Suprapubic skin (tissue), 4 donors: ENCODE data around the gene BCAM. TPM values are rescaled to one million over a fixed set of nuclear protein-coding genes. Genes with fewer than 3 reads are reported as not detected.
"Not testable (repeated sequence)": the region's sequence is repeated elsewhere in the genome, so short reads cannot be mapped to it uniquely, and the experiment has no call there.

Source experiments
- DNase-seq, 2 donors: peaks; one replicate each; pipeline ENCODE4 v3.0.0-alpha.2; 2019; ENCODE audit warnings: low spot score in 2 of 2
- H3K27ac ChIP-seq: fragments of 200-600 bp; sonication (generic); one replicate; pipeline ENCODE4 v1.5.1; 2019
- H3K27me3 ChIP-seq: fragments of 200-600 bp; sonication (generic); one replicate; pipeline ENCODE4 v1.5.1; 2019
- H3K36me3 ChIP-seq: fragments of 200-600 bp; sonication (generic); one replicate; pipeline ENCODE4 v1.5.1; 2019
- H3K4me1 ChIP-seq: fragments of 200-600 bp; sonication (generic); one replicate; pipeline ENCODE4 v1.5.1; 2019
- H3K4me3 ChIP-seq: fragments of 200-600 bp; sonication (generic); one replicate; pipeline ENCODE4 v1.5.1; 2019; ENCODE audit warnings: mild to moderate bottlenecking
- H3K9me3 ChIP-seq: fragments of 200-600 bp; sonication (generic); one replicate; pipeline ENCODE4 v1.5.1; 2019
- EP300 ChIP-seq: sonication (generic); formaldehyde crosslinking; IDR thresholded peaks from one replicate; pipeline ENCODE4 v1.6.1; 2017; ENCODE audit warnings: antibody characterized with exemption
- POLR2A ChIP-seq, 2 donors: fragments of 450-650 bp; IDR thresholded peaks; one replicate each; pipeline ENCODE4 v1.6.1; 2017; ENCODE audit warnings: antibody characterized with exemption in 2 of 2, mild to moderate bottlenecking in 2 of 2, moderate library complexity in 2 of 2
- POLR2AphosphoS5 ChIP-seq, 3 donors: sonication (generic); formaldehyde crosslinking; IDR thresholded peaks; one replicate each; pipeline ENCODE4 v1.6.1; 2017; ENCODE audit warnings: antibody characterized with exemption in 3 of 3
- WGBS: methylation state at CpG from one replicate; pipeline ENCODE4 v1.1.5; 2018; 5-methylcytosine and 5-hydroxymethylcytosine counted together
- total RNA-seq, 4 donors: library from RNA; depleted of rRNA; stranded (reverse); fragments of >200 nt; gene quantifications; one replicate each; pipeline ENCODE4 v1.1.0, GENCODE V29; 2016
- TF ChIP-seq, protein P1 (sequence below), 2 donors: fragments of 200-600 bp in 1 of 2; fragments of 450-650 bp in 1 of 2; sonication (generic) in 1 of 2; IDR thresholded peaks; one replicate each; pipeline ENCODE4 v1.5.1; 2016 to 2019; ENCODE audit warnings: antibody characterized with exemption in 2 of 2, mild to moderate bottlenecking in 1 of 2, moderate library complexity in 1 of 2

BCAM gene
- total RNA-seq, 4 donors from 2014 or later, result 27.4 to 67.5 (median 50.8) TPM

DNA sequence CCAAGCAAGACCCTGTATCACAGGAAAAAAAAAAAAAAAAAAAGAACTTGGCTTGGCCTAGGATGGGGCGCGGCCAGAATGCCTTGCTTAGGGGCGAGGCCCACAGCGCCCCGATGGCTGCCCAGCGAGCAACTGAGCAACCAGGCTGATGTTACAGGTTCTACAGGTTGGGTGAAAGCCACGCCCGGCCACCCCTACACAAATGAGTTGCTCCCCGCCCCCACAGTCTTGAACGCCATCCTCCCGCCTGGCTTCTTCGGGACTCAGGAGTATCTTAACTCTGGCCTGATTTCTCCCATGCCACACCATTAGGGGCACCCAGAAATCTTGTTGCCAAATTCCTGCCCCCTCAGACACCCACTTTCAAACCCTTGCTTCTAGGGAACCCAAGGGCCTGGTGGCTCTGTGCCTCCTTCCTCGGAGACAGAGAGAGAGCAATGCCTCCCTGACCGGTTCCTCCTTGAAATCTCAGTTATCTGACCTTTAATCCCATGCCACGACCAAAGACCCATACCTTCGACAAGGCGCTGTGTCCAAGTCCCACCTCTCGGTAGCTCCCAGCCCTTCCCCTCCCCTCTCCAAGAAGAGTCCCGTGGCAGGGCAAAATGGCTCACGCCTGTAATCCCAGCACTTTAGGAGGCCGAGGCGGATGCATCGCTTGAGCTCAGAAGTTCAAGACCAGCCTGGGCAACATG lies 32.4 kb upstream of the BCAM start:
- H3K4me1 ChIP-seq, result peaks cover 43% of the 10 kb centered on the region
- H3K36me3 ChIP-seq, result no peaks in the 10 kb centered on the region
- peaks cover 6% of the 10 kb centered on the region for H3K27me3 ChIP-seq
- DNase-seq, result peak in 1 of 2 donors; percentile 89
- H3K27ac ChIP-seq, result peak overlapping the region; percentile 91
- WGBS, result 49% methylated on average over 23 of the region's 23 CpGs
- no peak overlapping the region for H3K4me3 ChIP-seq
- TF ChIP-seq EP300 (no peak), POLR2AphosphoS5 (IDR thresholded peaks at IDR 0.05) (peak in 1 of 3 donors; percentile 59)
- no peaks in the 10 kb centered on the region for H3K9me3 ChIP-seq

DNA sequence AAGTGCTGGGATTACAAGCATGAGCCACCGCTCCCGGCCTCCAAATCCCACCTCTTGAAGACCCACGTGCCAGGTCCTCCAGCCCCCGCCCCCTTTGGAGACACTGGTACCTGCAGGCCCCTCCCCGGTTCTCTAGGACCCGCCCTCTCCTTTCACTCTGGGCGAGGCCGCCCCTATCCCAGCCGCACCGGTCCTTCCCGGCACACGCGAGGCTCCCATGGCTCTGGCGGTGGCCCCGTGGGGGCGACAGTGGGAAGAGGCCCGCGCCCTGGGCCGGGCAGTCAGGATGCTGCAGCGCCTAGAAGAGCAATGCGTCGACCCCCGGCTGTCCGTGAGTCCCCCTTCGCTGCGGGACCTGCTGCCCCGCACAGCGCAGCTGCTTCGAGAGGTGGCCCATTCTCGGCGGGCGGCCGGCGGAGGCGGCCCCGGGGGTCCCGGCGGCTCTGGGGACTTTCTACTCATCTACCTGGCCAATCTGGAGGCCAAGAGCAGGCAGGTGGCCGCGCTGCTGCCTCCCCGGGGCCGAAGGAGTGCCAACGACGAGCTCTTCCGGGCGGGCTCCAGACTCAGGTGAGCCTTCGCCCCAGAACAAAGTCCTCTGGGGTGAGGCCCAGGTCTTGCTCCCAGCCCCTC lies 31.1 kb upstream of the BCAM start, which contains the start of gene CBLC:
CBLC (plus strand) TSS at position 176 of the 633 bp plus-strand sequence; CDS start at position 218, 42 bp downstream.
- peak within 1 kb of the TSS; percentile 91 for H3K27ac ChIP-seq
- whole genome bisulfite sequencing, result 12% methylated on average over 6 of the region's 47 CpGs
- H3K4me1 ChIP-seq, result peaks cover 43% of the 10 kb centered on the region
- H3K36me3 ChIP-seq, result no peaks in the 10 kb centered on the region
- H3K4me3 ChIP-seq, result peak within 1 kb of the TSS; percentile 53
- DNase-seq, result no peak
- H3K27me3 ChIP-seq, result peaks cover 6% of the 10 kb centered on the region
- TF ChIP-seq, protein P1, sequence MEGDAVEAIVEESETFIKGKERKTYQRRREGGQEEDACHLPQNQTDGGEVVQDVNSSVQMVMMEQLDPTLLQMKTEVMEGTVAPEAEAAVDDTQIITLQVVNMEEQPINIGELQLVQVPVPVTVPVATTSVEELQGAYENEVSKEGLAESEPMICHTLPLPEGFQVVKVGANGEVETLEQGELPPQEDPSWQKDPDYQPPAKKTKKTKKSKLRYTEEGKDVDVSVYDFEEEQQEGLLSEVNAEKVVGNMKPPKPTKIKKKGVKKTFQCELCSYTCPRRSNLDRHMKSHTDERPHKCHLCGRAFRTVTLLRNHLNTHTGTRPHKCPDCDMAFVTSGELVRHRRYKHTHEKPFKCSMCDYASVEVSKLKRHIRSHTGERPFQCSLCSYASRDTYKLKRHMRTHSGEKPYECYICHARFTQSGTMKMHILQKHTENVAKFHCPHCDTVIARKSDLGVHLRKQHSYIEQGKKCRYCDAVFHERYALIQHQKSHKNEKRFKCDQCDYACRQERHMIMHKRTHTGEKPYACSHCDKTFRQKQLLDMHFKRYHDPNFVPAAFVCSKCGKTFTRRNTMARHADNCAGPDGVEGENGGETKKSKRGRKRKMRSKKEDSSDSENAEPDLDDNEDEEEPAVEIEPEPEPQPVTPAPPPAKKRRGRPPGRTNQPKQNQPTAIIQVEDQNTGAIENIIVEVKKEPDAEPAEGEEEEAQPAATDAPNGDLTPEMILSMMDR (IDR thresholded peaks at IDR 0.05), result no peak
- TF ChIP-seq POLR2AphosphoS5 (IDR thresholded peaks at IDR 0.05), result no peak
- TF ChIP-seq EP300, result no peak
- TF ChIP-seq POLR2A (IDR thresholded peaks at IDR 0.05), result no peak
- H3K9me3 ChIP-seq, result no peaks in the 10 kb centered on the region

DNA sequence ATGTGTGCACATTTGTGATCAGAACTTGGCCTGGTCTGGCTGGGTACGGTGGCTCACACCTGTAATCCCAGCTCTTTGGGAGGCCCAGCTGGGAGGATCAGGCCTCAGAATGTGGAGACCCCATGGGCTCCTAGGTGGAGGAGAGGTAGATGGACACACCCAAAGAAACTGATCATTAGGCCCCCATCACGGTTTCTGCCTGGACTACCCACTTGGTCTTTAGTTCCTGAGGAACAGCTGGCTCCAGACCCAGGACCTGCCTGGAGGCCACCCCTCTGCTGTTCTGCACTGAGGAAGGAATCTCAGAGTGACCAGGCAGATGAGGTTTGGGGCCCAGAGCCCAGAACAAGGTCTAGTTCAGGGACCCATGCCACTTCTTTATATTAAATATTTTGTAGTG lies 29.8 kb upstream of the BCAM start:
- Histone ChIP-seq H3K4me1 (peaks cover 42% of the 10 kb centered on the region), H3K4me3 (no peak overlapping the region), H3K27ac (no peak overlapping the region), H3K36me3 (no peaks in the 10 kb centered on the region), H3K27me3 (peaks cover 6% of the 10 kb centered on the region), H3K9me3 (no peaks in the 10 kb centered on the region)
- 74% methylated on average over 2 of the region's 2 CpGs for WGBS
- TF ChIP-seq POLR2A (IDR thresholded peaks at IDR 0.05), result no peak
- no peak for TF ChIP-seq EP300
- TF ChIP-seq, protein P1 (IDR thresholded peaks at IDR 0.05), result no peak
- no peak for TF ChIP-seq POLR2AphosphoS5 (IDR thresholded peaks at IDR 0.05)
- DNase-seq, result no peak

DNA sequence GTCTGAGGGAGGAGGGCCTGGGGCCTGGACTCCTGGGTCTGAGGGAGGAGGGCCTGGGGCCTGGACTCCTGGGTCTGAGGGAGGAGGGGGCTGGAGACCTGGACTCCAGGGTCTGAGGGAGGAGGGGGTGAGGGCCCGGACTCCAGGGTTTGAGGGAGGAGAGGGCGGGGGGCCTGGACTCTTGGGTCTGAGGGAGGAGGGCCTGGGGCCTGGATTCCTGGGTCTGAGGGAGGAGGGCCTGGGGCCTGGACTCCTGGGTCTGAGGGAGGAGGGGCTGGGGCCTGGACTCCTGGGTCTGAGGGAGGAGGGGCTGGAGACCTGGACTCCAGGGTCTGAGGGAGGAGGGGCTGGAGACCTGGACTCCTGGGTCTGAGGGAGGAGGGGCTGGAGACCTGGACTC lies 27.2 kb upstream of the BCAM start:
- not testable (repeated sequence) for H3K27ac ChIP-seq, DNase-seq, H3K27me3 ChIP-seq, H3K36me3 ChIP-seq, H3K9me3 ChIP-seq, H3K4me3 ChIP-seq
- 100% methylated on average over 1 of the region's 2 CpGs for WGBS
- peaks cover 26% of the 10 kb centered on the region for H3K4me1 ChIP-seq

DNA sequence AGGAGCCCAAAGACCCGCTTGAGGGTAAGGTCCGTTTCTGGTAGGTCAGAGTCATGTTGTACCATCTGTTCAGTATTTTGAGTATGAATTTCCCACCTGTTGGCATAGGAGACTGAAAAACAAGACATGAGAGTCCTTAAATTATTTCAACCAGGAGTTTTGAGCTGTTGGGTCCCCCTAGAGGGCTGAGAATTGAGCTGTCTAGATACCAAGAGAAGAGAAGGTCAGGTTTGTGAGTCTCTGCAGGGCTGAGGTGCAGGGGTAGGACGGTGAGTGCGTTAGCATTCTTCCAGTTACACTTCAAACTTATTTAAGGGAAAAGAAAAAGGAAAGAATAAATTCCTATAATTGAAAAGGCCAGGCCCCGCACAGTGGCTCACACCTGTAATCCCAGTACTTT lies 26.2 kb upstream of the BCAM start:
- TF ChIP-seq POLR2AphosphoS5 (IDR thresholded peaks at IDR 0.05) (no peak), EP300 (no peak), POLR2A (IDR thresholded peaks at IDR 0.05) (no peak)
- TF ChIP-seq, protein P1 (IDR thresholded peaks at IDR 0.05), result no peak
- Histone ChIP-seq H3K4me3 (no peak overlapping the region), H3K27ac (no peak overlapping the region), H3K4me1 (peaks cover 15% of the 10 kb centered on the region), H3K9me3 (no peaks in the 10 kb centered on the region), H3K36me3 (no peaks in the 10 kb centered on the region), H3K27me3 (peaks cover 4% of the 10 kb centered on the region)
- WGBS, result 96% methylated on average over 5 of the region's 5 CpGs
- DNase-seq, result no peak

DNA sequence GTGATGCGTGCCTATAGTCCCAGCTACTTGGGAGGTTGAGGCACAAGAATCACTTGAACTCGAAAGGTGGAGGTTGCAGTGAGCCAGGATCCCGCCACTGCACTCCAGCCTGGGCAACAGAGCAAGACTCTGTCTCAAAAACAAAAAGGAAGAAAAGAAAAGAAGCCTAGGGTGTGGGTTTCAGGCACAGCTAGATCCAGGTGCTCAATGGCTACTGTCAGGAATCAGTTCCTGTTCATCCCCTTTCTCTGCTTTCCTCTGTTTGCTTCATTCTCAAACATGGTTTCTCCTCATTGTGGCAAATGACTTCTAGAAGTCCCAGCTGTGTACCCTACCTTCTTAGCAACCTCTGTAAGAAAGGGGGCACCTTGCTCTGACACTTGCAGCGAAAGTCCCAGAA lies 25.4 kb upstream of the BCAM start:
- Histone ChIP-seq H3K27ac (no peak overlapping the region), H3K9me3 (no peaks in the 10 kb centered on the region), H3K27me3 (no peaks in the 10 kb centered on the region), H3K4me3 (no peak overlapping the region), H3K36me3 (no peaks in the 10 kb centered on the region), H3K4me1 (peaks cover 10% of the 10 kb centered on the region)
- WGBS, result 97% methylated on average over 4 of the region's 4 CpGs
- DNase-seq, result no peak
- TF ChIP-seq POLR2AphosphoS5 (IDR thresholded peaks at IDR 0.05) (no peak), EP300 (no peak), POLR2A (IDR thresholded peaks at IDR 0.05) (no peak)
- TF ChIP-seq, protein P1 (IDR thresholded peaks at IDR 0.05), result no peak
